Loucy (cell line): Measurements from ENCODE around the gene RFC4.

Experiments
- H2AFZ ChIP-seq: fragments of 200-600 bp; sonication (generic); 2 replicates; pipeline ENCODE4 v1.6.0; 2016; ENCODE audit warnings: antibody characterized with exemption, mild to moderate bottlenecking, low read length, moderate library complexity
- H3F3A ChIP-seq: fragments of 200-600 bp; 2 replicates; pipeline ENCODE4 v1.6.0; 2016; ENCODE audit warnings: antibody characterized with exemption, low read depth, mild to moderate bottlenecking
- H3K27me3 ChIP-seq: fragments of 200-600 bp; sonication (generic); 2 replicates; pipeline ENCODE4 v1.6.1; 2014; ENCODE audit warnings: low read length, mild to moderate bottlenecking; ENCODE audit not compliant: insufficient read depth, poor library complexity, severe bottlenecking
- H3K36me3 ChIP-seq: fragments of 200-600 bp; sonication (generic); 2 replicates; pipeline ENCODE4 v1.6.1; 2016; ENCODE audit warnings: low read length; ENCODE audit not compliant: insufficient read depth
- H3K4me1 ChIP-seq: fragments of 200-600 bp; sonication (generic); 2 replicates; pipeline ENCODE4 v1.5.1; 2014; ENCODE audit warnings: low read length, mild to moderate bottlenecking; ENCODE audit not compliant: insufficient read depth, poor library complexity, severe bottlenecking
- H3K4me2 ChIP-seq: fragments of 200-600 bp; sonication (generic); 2 replicates; pipeline ENCODE4 v1.6.0; 2014; ENCODE audit warnings: antibody characterized with exemption, low read length, low read depth, mild to moderate bottlenecking; ENCODE audit not compliant: poor library complexity, severe bottlenecking
- H3K4me3 ChIP-seq: fragments of 200-600 bp; sonication (generic); 2 replicates; pipeline ENCODE4 v1.5.1; 2014; ENCODE audit warnings: low read length, mild to moderate bottlenecking, mixed read lengths; ENCODE audit not compliant: poor library complexity, severe bottlenecking
- H3K79me2 ChIP-seq: fragments of 200-600 bp; sonication (generic); 2 replicates; pipeline ENCODE4 v1.6.1; 2014; ENCODE audit warnings: low read length; ENCODE audit not compliant: insufficient read depth
- H3K9ac ChIP-seq: fragments of 200-600 bp; sonication (generic); 2 replicates; pipeline ENCODE4 v1.6.0; 2014; ENCODE audit warnings: mild to moderate bottlenecking, low read depth, low read length, moderate library complexity; ENCODE audit not compliant: poor library complexity, severe bottlenecking
- H3K9me2 ChIP-seq: fragments of 200-600 bp; sonication (generic); replicated peaks from 2 replicates; pipeline ENCODE4 v1.6.1; 2016; ENCODE audit warnings: low read depth, low read length, mixed read lengths
- H3K9me3 ChIP-seq: fragments of 200-600 bp; sonication (generic); 2 replicates; pipeline ENCODE4 v1.6.1; 2014; ENCODE audit warnings: mild to moderate bottlenecking, antibody characterized with exemption, low read length, low read depth; ENCODE audit not compliant: insufficient read depth
- H4K20me1 ChIP-seq: fragments of 200-600 bp; sonication (generic); 2 replicates; pipeline ENCODE4 v1.6.0; 2014; ENCODE audit warnings: antibody characterized with exemption, low read length, mild to moderate bottlenecking; ENCODE audit not compliant: insufficient read depth, poor library complexity, severe bottlenecking
- CTCF ChIP-seq: fragments of 200-600 bp; sonication (generic); conservative IDR thresholded peaks from 2 replicates; pipeline ENCODE4 v1.5.1; 2014; ENCODE audit warnings: mild to moderate bottlenecking, antibody characterized with exemption, low read length
- EZH2phosphoT487 ChIP-seq: fragments of 200-600 bp; IDR thresholded peaks from 2 replicates; pipeline ENCODE4 v1.6.1; 2018; ENCODE audit warnings: antibody characterized with exemption, mild to moderate bottlenecking, moderate library complexity, borderline replicate concordance

The RFC4 gene

DNA sequence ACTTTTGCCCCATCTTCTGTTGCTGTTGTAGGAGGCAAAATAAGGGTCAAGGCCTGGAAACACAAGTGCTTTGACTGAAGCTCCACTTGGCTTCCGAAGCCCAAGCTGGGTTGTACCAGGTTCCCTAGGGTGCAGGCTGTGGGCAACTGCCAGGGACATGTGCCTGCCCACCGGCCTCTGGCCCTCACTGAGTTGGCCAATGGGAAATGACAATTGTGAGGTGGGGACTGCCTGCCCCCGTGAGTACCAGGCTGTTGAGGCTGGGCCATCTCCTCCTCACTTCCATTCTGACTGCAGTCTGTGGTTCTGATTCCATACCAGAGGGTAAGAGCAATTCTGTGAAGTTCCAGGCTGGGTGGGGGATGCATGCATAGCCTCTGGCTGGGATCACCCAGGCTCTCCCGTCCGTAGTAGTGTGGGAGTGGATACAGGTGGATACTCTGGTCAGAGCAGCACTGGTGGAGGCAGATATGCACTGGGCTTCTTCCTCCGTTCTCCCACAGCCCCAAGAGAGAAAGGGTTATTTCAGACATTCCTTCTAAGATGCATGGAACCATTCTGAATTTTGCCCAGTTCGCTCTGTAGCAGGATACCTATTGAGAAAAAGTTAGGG lies 36.2 kb upstream of the RFC4 start, which contains the start of gene ADIPOQ:
TSS of gene ADIPOQ (plus strand) at position 285 of the 613 bp plus-strand sequence. CDS start 10,349 bp downstream, outside the sequence.
- no peak within 1 kb of the TSS for H2AFZ ChIP-seq
- H3K9me3 ChIP-seq: no peaks in the 10 kb centered on the region
- no peaks in the 10 kb centered on the region for H3F3A ChIP-seq
- H3K4me2 ChIP-seq: no peak within 1 kb of the TSS
- no peaks in the 10 kb centered on the region for H3K9me2 ChIP-seq
- no peaks in the 10 kb centered on the region for H3K36me3 ChIP-seq
- H3K4me1 ChIP-seq: no peaks in the 10 kb centered on the region
- H3K79me2 ChIP-seq: no peaks in the 10 kb centered on the region
- H3K4me3 ChIP-seq: no peak within 1 kb of the TSS
- no peaks in the 10 kb centered on the region for H4K20me1 ChIP-seq
- no peak for TF ChIP-seq EZH2phosphoT487
- no peak for TF ChIP-seq CTCF
- H3K9ac ChIP-seq: no peak within 1 kb of the TSS
- H3K27me3 ChIP-seq: no peaks in the 10 kb centered on the region

- no peaks in the 10 kb centered on the region for H3K36me3 ChIP-seq
- no peaks in the 10 kb centered on the region for H3K4me1 ChIP-seq
- no peaks in the 10 kb centered on the region for H3F3A ChIP-seq
- no peak overlapping the region for H3K9ac ChIP-seq
- no peak overlapping the region for H3K4me3 ChIP-seq
- no peak overlapping the region for H2AFZ ChIP-seq
- no peaks in the 10 kb centered on the region for H3K79me2 ChIP-seq
- H4K20me1 ChIP-seq: no peaks in the 10 kb centered on the region
- H3K9me3 ChIP-seq: no peaks in the 10 kb centered on the region
- H3K27me3 ChIP-seq: no peaks in the 10 kb centered on the region
- TF ChIP-seq EZH2phosphoT487: no peak
- TF ChIP-seq CTCF: no peak
- H3K4me2 ChIP-seq: no peak overlapping the region
- H3K9me2 ChIP-seq: no peaks in the 10 kb centered on the region
These were observed 35.3 kb upstream of the RFC4 start for GRCh38 chr3:186841620-186842019.

DNA sequence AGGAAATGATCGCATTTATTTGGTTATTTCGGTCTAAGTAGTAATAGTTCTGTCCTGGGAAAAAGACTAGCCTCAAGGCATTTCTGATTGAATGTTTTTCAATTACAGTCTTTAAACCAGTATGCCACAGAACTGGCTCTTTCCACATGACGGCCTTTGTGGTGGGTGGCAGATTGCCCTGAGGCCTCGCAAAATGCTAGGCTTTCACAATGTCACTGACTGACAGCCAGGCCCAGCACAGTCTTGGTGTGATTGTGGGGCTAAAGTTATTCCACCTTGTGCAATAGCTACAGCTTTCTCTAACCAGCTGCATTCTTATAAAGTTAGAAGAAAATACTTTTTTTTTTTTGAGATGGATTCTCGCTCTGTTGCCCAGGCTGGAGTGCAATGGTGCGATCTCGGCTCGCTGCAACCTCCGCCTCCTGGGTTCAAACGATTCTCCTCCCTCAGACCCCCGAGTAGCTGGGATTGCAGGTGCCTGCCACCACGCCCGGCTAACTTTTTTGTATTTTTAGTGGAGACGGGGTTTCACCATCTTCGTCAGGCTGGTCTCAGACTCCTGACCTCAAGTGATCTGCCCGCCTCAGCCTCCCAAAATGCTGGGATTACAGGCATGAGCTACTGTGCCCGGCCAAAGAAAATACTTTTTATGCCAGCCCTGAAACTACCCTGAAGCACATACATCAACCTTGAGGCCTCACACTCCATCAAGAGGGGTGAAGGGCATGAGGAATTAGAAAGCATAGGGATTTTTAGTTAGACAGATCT lies 33.8 kb upstream of the RFC4 start:
- Histone ChIP-seq H3K9me2 (no peaks in the 10 kb centered on the region), H3K4me1 (no peaks in the 10 kb centered on the region), H2AFZ (no peak overlapping the region), H3K27me3 (no peaks in the 10 kb centered on the region), H3K36me3 (no peaks in the 10 kb centered on the region), H3K9ac (no peak overlapping the region), H3F3A (no peaks in the 10 kb centered on the region), H3K79me2 (no peaks in the 10 kb centered on the region), H3K9me3 (no peaks in the 10 kb centered on the region), H3K4me3 (no peak overlapping the region), H4K20me1 (no peaks in the 10 kb centered on the region), H3K4me2 (no peak overlapping the region)
- no peak for TF ChIP-seq EZH2phosphoT487
- TF ChIP-seq CTCF: no peak
